Endodermal cell (in vitro differentiated cells): ENCODE measurements around the gene SPDYC. TPM values are rescaled to one million over a fixed set of nuclear protein-coding genes. Genes with fewer than 3 reads are reported as not detected.

Experiments
- DNase-seq: peaks from one replicate; pipeline ENCODE4 v3.0.0-alpha.2; 2017
- H3K27ac ChIP-seq: 2 replicates; pipeline ENCODE4 v1.5.1; 2013; ENCODE audit warnings: mild to moderate bottlenecking, low read depth, low read length, moderate library complexity
- H3K27me3 ChIP-seq: 2 replicates; pipeline ENCODE4 v1.6.1; 2013; ENCODE audit warnings: mild to moderate bottlenecking, low read length, moderate library complexity; ENCODE audit not compliant: insufficient read depth, control insufficient read depth, poor library complexity, severe bottlenecking
- H3K36me3 ChIP-seq: 2 replicates; pipeline ENCODE4 v1.7.0; 2013; ENCODE audit warnings: mild to moderate bottlenecking, low read length, moderate library complexity; ENCODE audit not compliant: control insufficient read depth, insufficient read depth
- H3K4me1 ChIP-seq: one replicate; pipeline ENCODE4 v1.7.0; 2013; ENCODE audit warnings: low read length; ENCODE audit not compliant: control insufficient read depth, insufficient read depth
- H3K4me3 ChIP-seq: 2 replicates; pipeline ENCODE4 v1.5.1; 2013; ENCODE audit warnings: mild to moderate bottlenecking, low read length, moderate library complexity
- H3K9ac ChIP-seq: 2 replicates; pipeline ENCODE4 v1.6.1; 2013; ENCODE audit warnings: mild to moderate bottlenecking, low read length, moderate library complexity; ENCODE audit not compliant: poor library complexity, severe bottlenecking; ENCODE audit errors: extremely low read depth
- H3K9me3 ChIP-seq: 2 replicates; pipeline ENCODE4 v1.6.1; 2013; ENCODE audit warnings: mild to moderate bottlenecking, low read length, moderate library complexity; ENCODE audit not compliant: control insufficient read depth
- H3K27ac Mint-ChIP-seq: 2 replicates; pipeline ENCODE4 v1.8.0; 2020; ENCODE audit warnings: mixed read lengths
- H3K27me3 Mint-ChIP-seq: 2 replicates; pipeline ENCODE4 v1.8.0; 2021; ENCODE audit warnings: mild to moderate bottlenecking, mixed read lengths; ENCODE audit not compliant: insufficient read depth
- H3K36me3 Mint-ChIP-seq: 2 replicates; pipeline ENCODE4 v1.8.0; 2020; ENCODE audit warnings: low read depth, mixed read lengths
- H3K4me1 Mint-ChIP-seq: 2 replicates; pipeline ENCODE4 v1.8.0; 2020; ENCODE audit warnings: mixed read lengths
- H3K4me3 Mint-ChIP-seq: 2 replicates; pipeline ENCODE4 v1.8.0; 2020; ENCODE audit warnings: mild to moderate bottlenecking, moderate library complexity, mixed read lengths
- H3K9me3 Mint-ChIP-seq: 2 replicates; pipeline ENCODE4 v1.8.0; 2020; ENCODE audit warnings: mild to moderate bottlenecking, mixed read lengths
- WGBS, 2 experiments: methylation state at CpG; one replicate each; pipeline versions ENCODE4 v1.1.5 to v1.1.7; 2013; ENCODE audit warnings: missing lambda C conversion rate in 2 of 2, mixed read lengths in 1 of 2; ENCODE audit not compliant: insufficient coverage in 1 of 2, insufficient read length in 1 of 2; 5-methylcytosine and 5-hydroxymethylcytosine counted together
- total RNA-seq, 2 donors: library from RNA; stranded (reverse); fragmentation: NEBNext Ultra II Directional in 1 of 2; extraction: Animal tissue kit (Norgen Biotek cat#: 25700) in 1 of 2; gene quantifications; 2 replicates in 1 of 2; 3 replicates in 1 of 2; pipeline ENCODE4 v1.2.1, GENCODE V29; 2021
- TF ChIP-seq, protein P1 (sequence below): fragments of 200-600 bp; sonication (generic); conservative IDR thresholded peaks from 2 replicates; pipeline ENCODE4 v1.5.0; 2021; ENCODE audit warnings: antibody characterized with exemption, mild to moderate bottlenecking

The SPDYC gene
- total RNA-seq, 2 donors from 2014 or later: 0.46 TPM; not detected in 1

- Histone ChIP-seq H3K9ac (no peak overlapping the region), H3K4me3 (no peak overlapping the region), H3K27ac (no peak overlapping the region), H3K4me1 (peaks cover 9% of the 10 kb centered on the region), H3K36me3 (peaks cover 85% of the 10 kb centered on the region), H3K9me3 (peaks cover 5% of the 10 kb centered on the region), H3K27me3 (no peaks in the 10 kb centered on the region)
- Mint-ChIP-seq H3K9me3 (no peaks in the 10 kb centered on the region), H3K4me1 (peaks cover 24% of the 10 kb centered on the region), H3K27ac (no peak overlapping the region), H3K4me3 (no peak overlapping the region), H3K36me3 (peaks cover 72% of the 10 kb centered on the region), H3K27me3 (no peaks in the 10 kb centered on the region)
- TF ChIP-seq, protein P1, sequence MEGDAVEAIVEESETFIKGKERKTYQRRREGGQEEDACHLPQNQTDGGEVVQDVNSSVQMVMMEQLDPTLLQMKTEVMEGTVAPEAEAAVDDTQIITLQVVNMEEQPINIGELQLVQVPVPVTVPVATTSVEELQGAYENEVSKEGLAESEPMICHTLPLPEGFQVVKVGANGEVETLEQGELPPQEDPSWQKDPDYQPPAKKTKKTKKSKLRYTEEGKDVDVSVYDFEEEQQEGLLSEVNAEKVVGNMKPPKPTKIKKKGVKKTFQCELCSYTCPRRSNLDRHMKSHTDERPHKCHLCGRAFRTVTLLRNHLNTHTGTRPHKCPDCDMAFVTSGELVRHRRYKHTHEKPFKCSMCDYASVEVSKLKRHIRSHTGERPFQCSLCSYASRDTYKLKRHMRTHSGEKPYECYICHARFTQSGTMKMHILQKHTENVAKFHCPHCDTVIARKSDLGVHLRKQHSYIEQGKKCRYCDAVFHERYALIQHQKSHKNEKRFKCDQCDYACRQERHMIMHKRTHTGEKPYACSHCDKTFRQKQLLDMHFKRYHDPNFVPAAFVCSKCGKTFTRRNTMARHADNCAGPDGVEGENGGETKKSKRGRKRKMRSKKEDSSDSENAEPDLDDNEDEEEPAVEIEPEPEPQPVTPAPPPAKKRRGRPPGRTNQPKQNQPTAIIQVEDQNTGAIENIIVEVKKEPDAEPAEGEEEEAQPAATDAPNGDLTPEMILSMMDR: no peak
- DNase-seq: peak; percentile 29
- WGBS, 2 experiments: 95% methylated on average over 11 to 20 of the region's 20 CpGs
Measured at GRCh38 chr11:65187971-65188461, 18.0 kb downstream of the SPDYC start.

DNA sequence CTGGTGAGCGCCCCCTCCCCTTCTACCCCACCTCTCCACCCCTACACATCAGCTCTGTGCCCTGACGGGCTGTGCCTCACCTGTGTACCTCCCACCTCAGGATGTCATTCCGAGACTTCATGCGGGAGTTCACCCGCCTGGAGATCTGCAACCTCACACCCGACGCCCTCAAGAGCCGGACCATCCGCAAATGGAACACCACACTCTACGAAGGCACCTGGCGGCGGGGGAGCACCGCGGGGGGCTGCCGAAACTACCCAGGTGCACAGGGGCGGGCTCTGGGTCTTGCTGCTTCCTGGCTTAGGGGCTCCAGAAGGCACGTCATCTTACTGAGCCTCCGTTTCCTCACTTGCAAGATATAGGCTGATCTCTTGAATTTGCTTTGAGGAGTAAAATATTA lies 18.5 kb downstream of the SPDYC start:
- Histone ChIP-seq H3K27me3 (no peaks in the 10 kb centered on the region), H3K4me3 (no peak overlapping the region), H3K9me3 (peaks cover 5% of the 10 kb centered on the region), H3K4me1 (peaks cover 6% of the 10 kb centered on the region), H3K27ac (no peak overlapping the region), H3K36me3 (peaks cover 83% of the 10 kb centered on the region), H3K9ac (no peak overlapping the region)
- 96 to 98% methylated on average over 11 to 18 of the region's 18 CpGs for WGBS, 2 experiments
- H3K9me3 Mint-ChIP-seq: no peaks in the 10 kb centered on the region
- no peaks in the 10 kb centered on the region for H3K27me3 Mint-ChIP-seq
- peaks cover 19% of the 10 kb centered on the region for H3K4me1 Mint-ChIP-seq
- peaks cover 74% of the 10 kb centered on the region for H3K36me3 Mint-ChIP-seq
- TF ChIP-seq, protein P1: no peak
- H3K27ac Mint-ChIP-seq: no peak overlapping the region
- DNase-seq: peak; percentile 32
- no peak overlapping the region for H3K4me3 Mint-ChIP-seq

DNA sequence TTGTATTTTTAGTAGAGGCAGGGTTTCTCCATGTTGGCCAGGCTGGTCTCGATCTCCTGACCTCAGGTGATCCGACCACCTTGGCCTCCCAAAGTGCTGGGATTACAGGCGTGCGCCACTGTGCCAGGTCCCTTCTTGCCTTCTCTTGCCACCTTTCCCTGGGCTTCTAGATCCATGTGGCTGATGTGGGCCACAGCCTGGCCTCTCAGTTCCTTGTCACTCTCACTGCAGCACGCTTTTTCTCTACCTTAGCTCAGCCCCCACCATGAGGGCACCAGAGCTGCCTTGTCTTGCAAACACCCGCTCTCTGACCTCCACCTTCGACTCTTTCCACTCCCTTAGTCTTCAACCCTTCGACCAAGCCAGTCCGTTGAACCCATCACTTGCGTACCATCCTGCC lies 19.2 kb downstream of the SPDYC start:
- no peak overlapping the region for H3K27ac Mint-ChIP-seq
- H3K36me3 Mint-ChIP-seq: peaks cover 74% of the 10 kb centered on the region
- H3K9me3 Mint-ChIP-seq: no peaks in the 10 kb centered on the region

More for the DNA sequence above, 19.2 kb downstream of the SPDYC start:
- Histone ChIP-seq H3K4me1 (no peaks in the 10 kb centered on the region), H3K36me3 (peaks cover 83% of the 10 kb centered on the region), H3K4me3 (no peak overlapping the region), H3K9me3 (peaks cover 7% of the 10 kb centered on the region), H3K9ac (no peak overlapping the region), H3K27ac (no peak overlapping the region), H3K27me3 (no peaks in the 10 kb centered on the region)
- TF ChIP-seq, protein P1: no peak
- no peak for DNase-seq
- peaks cover 12% of the 10 kb centered on the region for H3K4me1 Mint-ChIP-seq
- H3K4me3 Mint-ChIP-seq: no peak overlapping the region
- no peaks in the 10 kb centered on the region for H3K27me3 Mint-ChIP-seq
- WGBS, 2 experiments: 86 to 96% methylated on average over 7 to 10 of the region's 10 CpGs
